Activated CD8-positive, alpha-beta T cell treated with anti-CD3 and anti-CD28 coated beads for 36 hours (primary cell): ENCODE measurements around the gene EPYC. TPM values are rescaled to one million over a fixed set of nuclear protein-coding genes. Genes with fewer than 3 reads are reported as not detected.

Experiments used
- ATAC-seq: fragments of 200-7000 bp; cut with Tn5 transposase; one replicate; pipeline ENCODE4 v1.10.0; 2021; ENCODE audit warnings: mild to moderate bottlenecking, moderate library complexity
- CTCF ChIA-PET: fragments of 350-600 bp; sonication (Branson Sonifier 250); formaldehyde crosslinking; loops from one replicate; lab custom pipeline; 2021; ENCODE audit warnings: antibody characterized with exemption; lab: Charles Lee
- POLR2A ChIA-PET: fragments of 350-600 bp; sonication (Branson Sonifier 250); formaldehyde crosslinking; loops from one replicate; lab custom pipeline; 2021; ENCODE audit warnings: antibody characterized with exemption; lab: Charles Lee
- DNase-seq: peaks from one replicate; pipeline ENCODE4 v3.0.0-alpha.2; 2020
- H3K27ac Mint-ChIP-seq: one replicate; pipeline ENCODE4 v1.8.0; 2021; ENCODE audit warnings: mild to moderate bottlenecking, mixed read lengths
- H3K27me3 Mint-ChIP-seq: one replicate; pipeline ENCODE4 v1.8.0; 2021; ENCODE audit warnings: mixed read lengths
- H3K36me3 Mint-ChIP-seq: one replicate; pipeline ENCODE4 v1.8.0; 2021; ENCODE audit warnings: low read depth, mixed read lengths
- H3K4me1 Mint-ChIP-seq: one replicate; pipeline ENCODE4 v1.8.0; 2021; ENCODE audit warnings: low read depth, mixed read lengths
- H3K4me3 Mint-ChIP-seq: one replicate; pipeline ENCODE4 v1.8.0; 2021; ENCODE audit warnings: mild to moderate bottlenecking, moderate library complexity, mixed read lengths
- H3K9me3 Mint-ChIP-seq: one replicate; pipeline ENCODE4 v1.8.0; 2021; ENCODE audit warnings: mixed read lengths
- intact Hi-C: fragments of 100-400 bp; cut with micrococcal nuclease; formaldehyde crosslinking; loops from one replicate; pipeline ENCODE4 v1.10.0; 2022
- total RNA-seq, 2 experiments: library from RNA; stranded (reverse); gene quantifications; one replicate each; pipeline ENCODE4 v1.2.3, GENCODE V29; 2021
- TF ChIP-seq, protein P1 (sequence below): fragments of 200-600 bp; IDR thresholded peaks from one replicate; pipeline ENCODE4 v1.8.0; 2022; ENCODE audit warnings: antibody characterized with exemption, mild to moderate bottlenecking

EPYC gene
- total RNA-seq, 2 experiments from 2014 or later = not detected

GRCh38 chr12:90970911-90971310, 33.9 kb downstream of the EPYC start:
- Mint-ChIP-seq H3K4me1 (no peaks in the 10 kb centered on the region), H3K27me3 (peaks cover 14% of the 10 kb centered on the region), H3K9me3 (no peaks in the 10 kb centered on the region), H3K36me3 (no peaks in the 10 kb centered on the region), H3K4me3 (no peak overlapping the region), H3K27ac (no peak overlapping the region)
- intact Hi-C loops = loop anchor here (10.0 kb wide), 1 partner anchor 384 kb away; no protein-coding TSS in a partner anchor
- CTCF ChIA-PET = interaction anchor here (2.2 kb wide), 1 partner anchor 137 kb away, joined by 9 read pairs; no protein-coding TSS in a partner anchor
- no peak for ATAC-seq
- POLR2A ChIA-PET = no interaction called here
- DNase-seq = no peak
- TF ChIP-seq, protein P1, sequence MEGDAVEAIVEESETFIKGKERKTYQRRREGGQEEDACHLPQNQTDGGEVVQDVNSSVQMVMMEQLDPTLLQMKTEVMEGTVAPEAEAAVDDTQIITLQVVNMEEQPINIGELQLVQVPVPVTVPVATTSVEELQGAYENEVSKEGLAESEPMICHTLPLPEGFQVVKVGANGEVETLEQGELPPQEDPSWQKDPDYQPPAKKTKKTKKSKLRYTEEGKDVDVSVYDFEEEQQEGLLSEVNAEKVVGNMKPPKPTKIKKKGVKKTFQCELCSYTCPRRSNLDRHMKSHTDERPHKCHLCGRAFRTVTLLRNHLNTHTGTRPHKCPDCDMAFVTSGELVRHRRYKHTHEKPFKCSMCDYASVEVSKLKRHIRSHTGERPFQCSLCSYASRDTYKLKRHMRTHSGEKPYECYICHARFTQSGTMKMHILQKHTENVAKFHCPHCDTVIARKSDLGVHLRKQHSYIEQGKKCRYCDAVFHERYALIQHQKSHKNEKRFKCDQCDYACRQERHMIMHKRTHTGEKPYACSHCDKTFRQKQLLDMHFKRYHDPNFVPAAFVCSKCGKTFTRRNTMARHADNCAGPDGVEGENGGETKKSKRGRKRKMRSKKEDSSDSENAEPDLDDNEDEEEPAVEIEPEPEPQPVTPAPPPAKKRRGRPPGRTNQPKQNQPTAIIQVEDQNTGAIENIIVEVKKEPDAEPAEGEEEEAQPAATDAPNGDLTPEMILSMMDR = no peak

DNA sequence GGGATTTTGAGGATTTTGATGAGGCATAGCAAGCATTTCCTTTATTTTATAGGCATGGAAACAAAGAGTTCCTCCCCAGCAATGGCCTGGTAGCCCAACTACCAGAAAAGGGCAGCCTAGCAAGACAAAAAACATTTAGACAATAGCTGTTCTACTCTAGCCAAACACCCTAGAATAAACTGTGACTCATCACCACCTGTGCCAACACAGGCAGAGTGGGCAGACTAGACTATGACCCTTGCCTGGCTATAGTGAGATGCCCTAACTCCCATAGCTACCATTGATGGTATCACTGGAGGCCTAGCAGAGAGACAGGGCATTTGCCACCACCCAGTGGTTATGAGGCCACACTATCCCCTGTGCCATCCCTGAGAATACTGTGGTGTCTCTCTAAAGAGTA, 34.3 kb downstream of the EPYC start:
- ChIA-PET CTCF (interaction anchor here (2.2 to 2.6 kb wide), 2 partner anchors 11 to 138 kb away, joined by 6 to 9 read pairs; no protein-coding TSS in a partner anchor), POLR2A (no interaction called here)
- peaks cover 14% of the 10 kb centered on the region for H3K27me3 Mint-ChIP-seq
- TF ChIP-seq, protein P1 = no peak
- no peaks in the 10 kb centered on the region for H3K36me3 Mint-ChIP-seq
- DNase-seq (no peak), ATAC-seq (no peak)
- H3K4me3 Mint-ChIP-seq = no peak overlapping the region
- H3K4me1 Mint-ChIP-seq = no peaks in the 10 kb centered on the region
- H3K27ac Mint-ChIP-seq = no peak overlapping the region
- intact Hi-C loops = loop anchor here (10.0 kb wide), 1 partner anchor 384 kb away; no protein-coding TSS in a partner anchor
- no peaks in the 10 kb centered on the region for H3K9me3 Mint-ChIP-seq

DNA sequence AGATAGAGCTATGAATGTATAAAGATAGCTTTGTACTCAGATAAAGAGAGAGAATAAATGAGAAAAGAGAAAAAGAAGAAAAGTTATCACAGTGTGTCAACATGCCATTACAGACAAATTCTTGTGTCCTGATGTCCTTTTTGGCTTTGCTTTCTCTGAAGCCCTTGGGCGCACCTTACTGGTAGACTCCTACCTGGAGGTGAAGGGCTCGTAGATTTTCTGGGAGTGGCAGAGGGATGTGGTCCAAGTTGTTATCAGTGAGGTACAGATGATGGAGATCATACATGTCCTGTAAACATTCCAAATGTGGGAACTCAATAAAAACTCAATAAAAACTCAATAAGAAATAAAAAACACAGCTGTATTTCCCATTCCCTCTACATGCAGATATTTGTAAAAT, 34.9 kb downstream of the EPYC start:
- no peaks in the 10 kb centered on the region for H3K36me3 Mint-ChIP-seq
- ChIA-PET CTCF (interaction anchor here (0.6 to 2.6 kb wide), 5 partner anchors 8 to 1437 kb away, joined by 3 to 9 read pairs (median 4); no protein-coding TSS in a partner anchor), POLR2A (no interaction called here)
- no peak overlapping the region for H3K4me3 Mint-ChIP-seq
- TF ChIP-seq, protein P1 = no peak
- ATAC-seq (no peak), DNase-seq (no peak)
- no peaks in the 10 kb centered on the region for H3K9me3 Mint-ChIP-seq
- H3K27me3 Mint-ChIP-seq = peaks cover 14% of the 10 kb centered on the region
- no peak overlapping the region for H3K27ac Mint-ChIP-seq
- intact Hi-C loops = loop anchor here (10.0 kb wide), 1 partner anchor 385 kb away; no protein-coding TSS in a partner anchor
- no peaks in the 10 kb centered on the region for H3K4me1 Mint-ChIP-seq

- intact Hi-C loops = no loop called here
- no peaks in the 10 kb centered on the region for H3K9me3 Mint-ChIP-seq
- no peaks in the 10 kb centered on the region for H3K4me1 Mint-ChIP-seq
- H3K4me3 Mint-ChIP-seq = no peak overlapping the region
- TF ChIP-seq, protein P1 = no peak
- ChIA-PET CTCF (interaction anchor here (0.7 to 2.6 kb wide), 4 partner anchors 9 to 139 kb away, joined by 3 to 9 read pairs (median 5); no protein-coding TSS in a partner anchor), POLR2A (no interaction called here)
- H3K27ac Mint-ChIP-seq = no peak overlapping the region
- no peaks in the 10 kb centered on the region for H3K36me3 Mint-ChIP-seq
- no peak for DNase-seq
- peaks cover 12% of the 10 kb centered on the region for H3K27me3 Mint-ChIP-seq
- ATAC-seq = no peak
These were observed 35.4 kb downstream of the EPYC start for GRCh38 chr12:90969346-90969745.

DNA sequence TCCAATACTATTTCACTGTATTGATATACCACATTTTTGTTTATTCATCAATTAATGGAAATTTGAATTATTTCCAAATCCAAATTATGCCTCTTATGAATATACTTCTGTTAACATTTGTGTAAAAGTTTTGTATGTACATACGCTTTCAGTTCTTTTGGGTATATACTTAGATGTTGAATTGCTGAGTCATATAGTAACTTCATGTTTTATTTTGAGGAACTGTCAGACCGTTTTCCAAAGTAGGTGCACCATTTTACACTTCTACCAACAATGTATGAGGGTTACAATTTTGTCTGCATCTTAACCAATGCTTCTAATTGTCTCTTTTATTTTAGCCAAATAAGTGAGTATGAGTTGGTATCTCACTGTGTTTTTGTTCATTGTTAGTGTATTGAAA, 39.6 kb downstream of the EPYC start:
- Mint-ChIP-seq H3K4me1 (no peaks in the 10 kb centered on the region), H3K36me3 (no peaks in the 10 kb centered on the region), H3K27ac (no peak overlapping the region), H3K4me3 (no peak overlapping the region), H3K27me3 (peaks cover 4% of the 10 kb centered on the region), H3K9me3 (no peaks in the 10 kb centered on the region)
- TF ChIP-seq, protein P1 = no peak
- ATAC-seq (no peak), DNase-seq (no peak)
- POLR2A ChIA-PET = no interaction called here
- intact Hi-C loops = no loop called here
- CTCF ChIA-PET = no interaction called here
